ENCODE results near the gene ESAM.
A peak's percentile ranks its signal among the peaks of the same experiment; 100 is the strongest.

The ESAM gene

GRCh38 chr11:124717786-124718651 is 44.1 kb downstream of the ESAM start (continued):
- TF ChIP-seq ZNF654 (tag by site-specific recombination; IDR thresholded peaks at IDR 0.05; ENCODE audit: low read depth) (no peak), ZNF596 (tag by site-specific recombination; IDR thresholded peaks at IDR 0.05) (no peak), ZNF777 (tag by site-specific recombination; IDR thresholded peaks at IDR 0.05; ENCODE audit: borderline replicate concordance) (0 out of 2 replicates have a peak, but pooled peaks have one; percentile 40), ZNF621 (tag by site-specific recombination; IDR thresholded peaks at IDR 0.05) (no peak), ZNF221 (tag by site-specific recombination; IDR thresholded peaks at IDR 0.05; ENCODE audit: borderline replicate concordance) (no peak), ZNF366 (tag by site-specific recombination; conservative IDR thresholded peaks at IDR 0.05) (peak; percentile 31; the same call in 1 of the 2 replicates), ZBTB6 (tag by site-specific recombination; IDR thresholded peaks at IDR 0.05) (no peak), ZNF585B (tag by site-specific recombination; IDR thresholded peaks at IDR 0.05) (no peak), ZNF184 (tag by site-specific recombination; IDR thresholded peaks at IDR 0.05) (no peak), ZNF311 (tag by site-specific recombination; IDR thresholded peaks at IDR 0.05; ENCODE audit: borderline replicate concordance) (no peak), EGR2 (tag by site-specific recombination; IDR thresholded peaks at IDR 0.05; ENCODE audit: low read depth) (peak; percentile 31; the same call in 1 of the 2 replicates), ZNF416 (tag by site-specific recombination; IDR thresholded peaks at IDR 0.05) (no peak), ZNF600 (tag by site-specific recombination; IDR thresholded peaks at IDR 0.05) (peak; percentile 89), ZNF138 (tag by site-specific recombination; IDR thresholded peaks at IDR 0.05; ENCODE audit: borderline replicate concordance) (no peak)
- TF ChIP-seq, protein P1, sequence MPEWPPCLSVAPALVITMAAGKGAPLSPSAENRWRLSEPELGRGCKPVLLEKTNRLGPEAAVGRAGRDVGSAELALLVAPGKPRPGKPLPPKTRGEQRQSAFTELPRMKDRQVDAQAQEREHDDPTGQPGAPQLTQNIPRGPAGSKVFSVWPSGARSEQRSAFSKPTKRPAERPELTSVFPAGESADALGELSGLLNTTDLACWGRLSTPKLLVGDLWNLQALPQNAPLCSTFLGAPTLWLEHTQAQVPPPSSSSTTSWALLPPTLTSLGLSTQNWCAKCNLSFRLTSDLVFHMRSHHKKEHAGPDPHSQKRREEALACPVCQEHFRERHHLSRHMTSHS (tag by site-specific recombination; IDR thresholded peaks at IDR 0.05), result no peak

DNA sequence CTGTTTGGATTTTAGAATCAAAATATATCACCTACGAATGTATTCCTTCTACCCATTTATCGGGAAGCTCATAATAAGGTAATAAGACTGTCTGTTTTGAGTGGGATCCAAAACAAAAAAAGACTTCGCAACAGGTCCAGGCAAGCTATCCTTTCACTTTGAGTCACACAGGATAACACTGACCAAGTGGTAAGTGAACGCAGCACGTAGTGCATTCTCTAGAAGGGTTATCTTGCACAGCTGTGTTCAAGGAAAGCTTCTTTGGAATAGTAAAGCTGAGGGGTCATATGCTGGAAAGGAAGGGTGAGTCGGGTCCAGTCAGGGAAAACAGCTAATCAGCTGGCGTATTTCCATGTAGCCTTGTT is 44.7 kb downstream of the ESAM start:
- H3K36me3 ChIP-seq (ENCODE audit: control insufficient read depth in 2 of 2, insufficient read depth in 1 of 2, low read length in 2 of 2), result no peaks in the 10 kb centered on the region
- no peaks in the 10 kb centered on the region for H3K4me1 ChIP-seq (ENCODE audit: control insufficient read depth, insufficient read depth, low read length)
- CTCF ChIA-PET, result interaction anchor here (0.6 to 1.1 kb wide), 4 partner anchors 22 to 1009 kb away, joined by 3 read pairs; no protein-coding TSS in a partner anchor
- TF ChIP-seq ZBTB17 (tag by site-specific recombination; IDR thresholded peaks at IDR 0.05), result no peak
- TF ChIP-seq SCRT2 (tag by site-specific recombination; IDR thresholded peaks at IDR 0.05), result peak; percentile 37; the same call in 1 of the 2 replicates
- TF ChIP-seq SCRT1 (tag by site-specific recombination; IDR thresholded peaks at IDR 0.05; ENCODE audit: borderline replicate concordance), result 0 out of 2 replicates have a peak, but pooled peaks have one; percentile 40
- no peaks in the 10 kb centered on the region for H3K9me3 ChIP-seq (ENCODE audit: control insufficient read depth, insufficient read depth, low read depth, low read length)
- H3K27ac ChIP-seq (ENCODE audit: extremely low read depth, low read depth, low read length), result no peak overlapping the region
- POLR2A ChIA-PET, result interaction anchor here (1.0 kb wide), 1 partner anchor 44 kb away, joined by 5 read pairs; the partner anchor contains the start of genes SIAE and SPA17
- no peak overlapping the region for H3K4me3 ChIP-seq (ENCODE audit: low read depth, low read length)

DNA sequence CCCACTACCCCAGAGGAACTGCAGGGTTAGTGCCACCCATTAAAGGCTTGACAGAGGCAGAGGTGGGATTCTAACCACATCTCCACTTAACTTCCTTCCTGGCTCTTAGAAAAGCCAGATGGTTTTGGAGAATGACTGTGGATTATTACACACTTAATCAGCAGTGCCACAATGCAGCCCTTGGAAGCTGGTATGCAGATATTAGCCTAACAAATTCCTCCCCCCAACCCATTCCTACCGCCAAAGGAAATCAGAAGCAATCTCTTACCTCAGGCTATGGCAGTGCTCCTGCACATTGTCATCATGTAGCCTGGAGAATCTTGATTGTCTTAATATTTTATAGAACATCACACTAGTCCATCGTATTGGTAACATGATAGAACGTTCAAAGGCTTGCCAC is 45.5 kb downstream of the ESAM start:
- Histone ChIP-seq H3K4me1 (ENCODE audit: control insufficient read depth, insufficient read depth, low read length) (no peaks in the 10 kb centered on the region), H3K36me3 (ENCODE audit: control insufficient read depth in 2 of 2, insufficient read depth in 1 of 2, low read length in 2 of 2) (no peaks in the 10 kb centered on the region), H3K4me3 (ENCODE audit: low read depth, low read length) (no peak overlapping the region), H3K9me3 (ENCODE audit: control insufficient read depth, insufficient read depth, low read depth, low read length) (no peaks in the 10 kb centered on the region), H3K27ac (ENCODE audit: extremely low read depth, low read depth, low read length) (no peak overlapping the region)
- CTCF ChIA-PET, result interaction anchor here (0.6 to 1.7 kb wide), 3 partner anchors 29 to 1008 kb away, joined by 3 to 4 read pairs (median 3); no protein-coding TSS in a partner anchor
- TF ChIP-seq ZNF664 (tag by site-specific recombination; IDR thresholded peaks at IDR 0.05), result no peak
- no peak for TF ChIP-seq ZNF211 (tag by site-specific recombination; IDR thresholded peaks at IDR 0.05; ENCODE audit: low read depth)
- no peak for TF ChIP-seq ZNF626 (tag by site-specific recombination; IDR thresholded peaks at IDR 0.05)
- TF ChIP-seq ZNF704 (tag by site-specific recombination; IDR thresholded peaks at IDR 0.05), result no peak
- no peak for TF ChIP-seq ZNF530 (tag by site-specific recombination; IDR thresholded peaks at IDR 0.05; ENCODE audit: low read depth)
- no peak for TF ChIP-seq TCF7L2 (IDR thresholded peaks at IDR 0.05; ENCODE audit: borderline replicate concordance, low read depth, low read length)
- POLR2A ChIA-PET, result no interaction called here
